CD4-positive, alpha-beta T cell treated with Interleukin-6 for 4 hours (primary cell): Measurements from ENCODE around the gene RAP1GDS1.
"Not testable (repeated sequence)": the region's sequence is repeated elsewhere in the genome, so short reads cannot be mapped to it uniquely, and the experiment has no call there.

Experiments
- DNase-seq: peaks from one replicate; pipeline ENCODE4 v3.0.0-alpha.2; 2020; ENCODE audit warnings: mixed read lengths

Gene RAP1GDS1

GRCh38 chr4:98446499-98447375, 185.6 kb downstream of the RAP1GDS1 start:
- peak; percentile 72 for DNase-seq

GRCh38 chr4:98447648-98448047, 186.5 kb downstream of the RAP1GDS1 start:
- DNase-seq: no peak

GRCh38 chr4:98448908-98449307, 187.7 kb downstream of the RAP1GDS1 start:
- DNase-seq: peak; percentile 44

- no peak for DNase-seq
Measured at GRCh38 chr4:98452091-98452490, 190.9 kb downstream of the RAP1GDS1 start.

GRCh38 chr4:98457422-98457821, 196.2 kb downstream of the RAP1GDS1 start:
- DNase-seq: not testable (repeated sequence)

GRCh38 chr4:98461121-98461865, 200.1 kb downstream of the RAP1GDS1 start:
- not testable (repeated sequence) for DNase-seq

GRCh38 chr4:98462487-98462886, 201.3 kb downstream of the RAP1GDS1 start:
- no peak for DNase-seq

GRCh38 chr4:98466868-98467599, 205.8 kb downstream of the RAP1GDS1 start:
- no peak for DNase-seq

- DNase-seq: peak; percentile 75
Measured at GRCh38 chr4:98467627-98468072, 206.5 kb downstream of the RAP1GDS1 start.

GRCh38 chr4:98468709-98469108, 207.5 kb downstream of the RAP1GDS1 start:
- no peak for DNase-seq

GRCh38 chr4:98469771-98470170, 208.6 kb downstream of the RAP1GDS1 start:
- DNase-seq: no peak

- no peak for DNase-seq
Measured at GRCh38 chr4:98470366-98470765, 209.2 kb downstream of the RAP1GDS1 start.

GRCh38 chr4:98470831-98471230, 209.6 kb downstream of the RAP1GDS1 start:
- DNase-seq: no peak

GRCh38 chr4:98473046-98473445, 211.9 kb downstream of the RAP1GDS1 start:
- no peak for DNase-seq

- DNase-seq: no peak
Measured at GRCh38 chr4:98474408-98474844, 213.2 kb downstream of the RAP1GDS1 start.

GRCh38 chr4:98476891-98477290, 215.7 kb downstream of the RAP1GDS1 start:
- DNase-seq: no peak

- DNase-seq: not testable (repeated sequence)
Measured at GRCh38 chr4:98479590-98479989, 218.4 kb downstream of the RAP1GDS1 start.

GRCh38 chr4:98480535-98480934, 219.4 kb downstream of the RAP1GDS1 start:
- no peak for DNase-seq

- DNase-seq: no peak
Measured at GRCh38 chr4:98481167-98481566, 220.0 kb downstream of the RAP1GDS1 start.

- DNase-seq: no peak
Measured at GRCh38 chr4:98482503-98482846, 221.3 kb downstream of the RAP1GDS1 start.

GRCh38 chr4:98482847-98483806, 221.9 kb downstream of the RAP1GDS1 start:
- peak; percentile 6 for DNase-seq

GRCh38 chr4:98484031-98484430, 222.8 kb downstream of the RAP1GDS1 start:
- DNase-seq: no peak
